NOMO-1 (cell line): Measurements from ENCODE around the gene APBB2.

ENCODE experiments used
- DNase-seq, 2 experiments: peaks; one replicate each; lab custom pipeline; 2025; ENCODE audit not compliant: unreplicated experiment in 2 of 2; lab: John Stamatoyannopoulos, UW

Gene APBB2

DNA sequence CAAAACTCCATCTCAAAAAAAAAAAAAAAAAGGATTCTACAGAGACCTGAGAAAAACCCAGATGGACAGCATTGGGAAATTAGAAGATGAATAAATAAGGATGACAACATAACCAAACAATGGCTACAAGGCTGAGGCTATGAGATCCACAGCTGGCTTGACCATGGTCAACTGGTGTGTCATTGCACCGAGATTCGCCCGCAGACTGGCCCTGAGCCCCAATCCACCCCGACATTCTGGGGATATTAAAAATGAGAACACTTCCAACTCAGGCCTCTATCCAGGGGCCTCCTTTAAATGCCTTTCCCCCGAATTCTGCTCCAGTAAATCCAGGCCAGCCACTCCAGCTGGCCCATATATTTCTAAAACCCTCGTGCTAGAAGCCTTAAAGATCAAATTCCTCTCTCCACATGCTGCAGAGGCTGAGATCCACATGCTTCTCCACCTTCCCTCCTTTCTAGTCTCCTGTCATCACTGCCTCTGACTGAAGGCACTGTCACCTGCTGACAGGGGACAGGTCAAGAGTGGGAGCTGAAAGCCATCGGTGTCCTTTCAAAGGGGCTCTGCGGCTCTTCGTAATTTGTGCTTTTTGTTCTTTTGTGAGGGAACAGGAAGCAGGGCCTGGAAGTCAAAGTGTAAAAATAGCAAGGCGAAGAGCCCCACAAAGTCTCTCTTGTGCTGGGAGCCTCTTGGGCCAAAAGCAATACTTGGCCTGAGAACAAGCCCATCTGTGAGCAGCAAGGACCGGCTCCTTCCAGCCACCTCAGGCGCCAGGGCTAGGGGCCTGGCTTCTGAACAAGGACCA, 260.9 kb downstream of the APBB2 start:
- no peak for DNase-seq

DNA sequence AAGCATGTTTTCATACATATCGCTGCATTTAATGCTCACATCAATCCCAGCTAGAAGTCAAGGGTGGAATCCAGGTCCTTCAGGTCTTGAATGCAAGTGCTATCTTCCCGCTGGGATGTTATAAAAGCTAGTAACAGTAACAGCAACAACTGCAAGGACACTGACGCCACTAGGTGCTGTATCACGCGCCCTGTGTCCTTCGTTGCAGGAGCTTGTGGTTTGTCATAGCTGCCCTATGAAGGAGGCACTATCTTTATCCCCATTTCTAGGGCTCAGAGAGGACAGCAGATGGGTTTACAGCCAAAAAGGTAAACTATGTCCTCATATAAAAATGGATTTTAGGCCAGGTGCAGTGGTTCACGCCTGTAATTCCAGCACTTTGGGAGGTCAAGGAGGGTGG, 261.7 kb downstream of the APBB2 start:
- no peak for DNase-seq

DNA sequence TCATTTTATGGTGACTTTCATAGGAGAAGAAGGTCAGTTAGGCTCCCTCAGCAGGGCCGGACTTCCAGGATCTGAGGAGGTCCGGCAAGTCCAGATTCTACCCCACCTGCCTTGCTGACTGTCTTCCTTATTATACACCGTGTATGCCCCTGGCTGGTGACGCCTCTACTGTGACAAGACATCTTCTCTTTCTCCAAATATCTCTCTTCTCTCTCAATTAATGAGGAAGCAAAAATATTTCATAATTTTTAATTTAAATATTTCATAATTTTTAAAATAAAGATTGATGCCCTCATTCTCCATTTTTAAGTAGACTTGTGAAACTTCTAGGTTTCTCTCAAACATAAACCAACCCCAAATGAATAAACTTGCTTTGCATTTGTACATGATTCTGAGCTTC, 262.1 kb downstream of the APBB2 start:
- no peak for DNase-seq

DNA sequence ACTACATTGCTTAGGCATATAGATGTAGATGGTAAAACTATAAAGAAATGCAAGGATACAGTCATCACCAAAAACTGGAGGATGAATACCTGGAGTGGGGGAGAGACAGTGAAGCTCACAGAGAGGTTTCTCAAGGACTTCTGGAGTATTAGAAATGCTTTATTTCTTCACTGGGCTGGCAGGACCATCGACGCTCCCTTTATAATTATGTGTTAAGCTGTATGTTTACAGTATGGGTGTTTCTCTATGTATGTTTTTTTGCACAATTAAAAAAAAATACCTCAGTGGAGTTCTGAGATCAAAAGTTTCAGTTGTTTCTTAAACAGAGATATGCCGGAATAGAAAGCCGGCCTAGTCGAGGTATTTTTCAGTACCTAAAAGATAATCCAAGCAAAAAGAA, 263.3 kb downstream of the APBB2 start:
- no peak for DNase-seq

DNA sequence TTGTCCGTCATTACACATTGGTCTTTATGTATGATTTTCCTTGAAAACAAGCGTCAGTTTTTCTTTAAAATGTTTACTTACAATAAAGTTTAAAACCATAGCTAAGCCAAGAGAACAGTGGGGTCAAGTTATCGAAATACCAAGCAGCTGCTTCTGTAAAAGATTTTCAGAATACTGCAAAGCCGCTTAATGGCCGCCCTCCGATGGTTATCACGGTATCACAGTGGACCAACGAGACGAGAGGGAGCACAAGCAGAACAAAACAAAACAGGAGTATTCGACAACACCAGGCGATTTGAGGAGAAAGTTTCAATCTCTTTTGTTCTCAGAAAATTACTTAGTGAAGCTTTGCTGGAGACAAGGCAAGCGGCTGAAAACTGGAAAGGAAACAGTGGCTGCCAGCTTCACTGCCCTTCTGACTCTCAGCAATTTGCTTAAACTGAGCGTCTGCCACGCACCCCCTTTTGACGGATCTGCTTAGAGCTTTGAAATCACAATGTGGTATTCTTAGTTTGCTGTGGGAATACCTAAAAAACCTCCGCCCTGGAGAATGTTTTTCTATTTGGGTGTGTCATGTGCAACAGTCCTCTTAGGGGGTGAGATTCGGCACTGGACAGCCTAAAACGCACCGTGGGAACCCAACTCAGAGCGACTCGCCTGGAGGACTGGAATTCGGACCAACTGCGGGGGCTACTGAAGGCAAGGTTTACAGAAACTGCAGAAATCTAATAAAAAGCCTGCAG, 264.8 kb downstream of the APBB2 start:
- DNase-seq: no peak

DNA sequence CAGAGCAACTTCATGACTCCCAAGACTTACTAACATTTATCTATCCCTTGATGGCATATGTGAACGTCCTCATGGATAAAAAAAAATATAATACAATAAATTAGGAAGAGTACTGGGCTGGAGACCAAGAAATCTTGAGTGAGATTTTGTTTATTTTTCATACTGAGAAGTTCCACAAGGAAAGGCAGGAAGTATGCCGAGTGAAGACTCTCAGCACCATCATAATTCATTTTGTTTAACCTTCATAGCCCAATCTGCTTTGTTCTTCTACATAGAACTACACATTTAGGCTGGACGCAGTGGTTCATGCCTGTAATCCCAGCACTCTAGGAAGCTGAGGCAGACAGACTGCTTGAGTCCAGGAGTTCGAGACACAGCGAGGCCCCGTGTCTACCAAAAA, 266.3 kb downstream of the APBB2 start:
- DNase-seq: no peak

DNA sequence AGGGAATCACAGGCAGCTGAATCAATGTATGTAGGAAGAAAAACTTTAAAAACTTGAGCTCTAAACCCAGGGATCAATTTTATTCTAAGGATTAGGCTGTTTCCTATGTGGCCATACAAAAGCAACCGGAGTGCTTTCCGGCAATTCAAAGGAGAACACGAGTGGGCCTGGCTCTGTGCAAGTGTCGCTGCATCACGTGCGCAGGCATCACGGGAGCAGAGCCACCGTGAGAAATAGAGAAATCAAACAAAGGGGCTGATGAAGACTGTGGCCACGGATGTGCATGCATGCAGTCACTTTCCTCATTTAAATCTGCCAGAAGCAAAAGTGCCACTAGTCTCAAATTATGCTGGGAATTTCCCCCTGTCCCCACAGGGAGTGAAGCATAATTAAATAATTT, 267.7 kb downstream of the APBB2 start:
- no peak for DNase-seq

DNA sequence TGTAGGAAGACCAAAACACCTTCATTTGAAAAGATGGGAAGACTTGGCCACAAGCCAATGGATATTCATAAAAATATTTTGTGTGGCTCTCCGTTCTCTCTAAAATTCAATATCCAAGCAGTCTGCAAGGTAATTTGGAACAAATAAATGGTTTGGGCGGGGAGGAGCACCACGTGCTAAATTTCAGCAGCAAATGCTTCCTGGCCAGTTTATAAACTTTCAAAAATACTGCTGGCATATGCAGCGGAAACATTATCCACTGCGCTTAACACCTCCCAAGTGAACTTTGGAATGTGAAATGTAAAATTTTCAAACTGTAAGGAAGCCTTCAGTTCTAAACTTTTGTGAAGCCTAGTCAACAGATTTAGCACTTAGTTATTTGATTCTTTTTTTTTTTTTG, 273.6 kb downstream of the APBB2 start:
- DNase-seq: no peak

DNA sequence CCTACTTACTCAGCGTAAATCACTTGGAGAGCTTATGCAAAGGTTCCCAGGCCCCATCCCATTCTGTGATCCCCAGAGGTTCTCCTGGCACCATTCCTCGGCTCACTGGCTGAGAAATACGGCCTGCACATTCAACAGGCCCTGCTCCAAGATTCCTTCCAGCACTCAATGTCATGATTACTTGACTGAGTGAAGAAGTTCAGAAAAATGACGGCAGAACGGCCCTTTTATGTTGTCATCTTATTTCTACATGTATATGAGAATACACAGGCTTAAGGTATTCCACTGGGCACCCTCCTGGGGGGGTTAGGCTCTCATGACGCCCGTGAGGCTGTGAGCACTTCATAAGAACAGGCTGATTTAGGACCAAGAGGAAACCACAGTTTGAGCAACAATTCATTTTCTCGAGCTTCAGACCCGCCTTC, 274.0 kb downstream of the APBB2 start:
- peak in 1 of 2 experiments; percentile 42 for DNase-seq

DNA sequence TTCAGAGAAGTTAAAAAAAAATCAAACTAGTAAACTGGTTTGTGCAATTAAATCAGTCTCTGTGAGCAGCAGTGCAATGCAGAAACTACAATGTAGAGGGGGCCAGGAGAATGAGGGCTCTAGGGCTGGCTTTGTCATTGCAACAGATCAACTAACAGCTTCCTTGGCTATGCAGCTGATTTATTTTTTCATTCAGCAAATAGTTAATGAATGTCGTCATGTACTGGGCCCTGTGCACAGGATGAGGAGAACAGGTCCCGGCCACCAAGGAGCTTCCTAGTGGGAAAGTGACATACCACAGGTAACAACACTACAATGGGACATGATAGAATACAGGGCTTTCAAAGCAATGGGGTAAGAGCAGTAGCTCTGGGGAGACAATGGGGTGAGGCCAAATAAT, 274.5 kb downstream of the APBB2 start:
- DNase-seq: no peak

DNA sequence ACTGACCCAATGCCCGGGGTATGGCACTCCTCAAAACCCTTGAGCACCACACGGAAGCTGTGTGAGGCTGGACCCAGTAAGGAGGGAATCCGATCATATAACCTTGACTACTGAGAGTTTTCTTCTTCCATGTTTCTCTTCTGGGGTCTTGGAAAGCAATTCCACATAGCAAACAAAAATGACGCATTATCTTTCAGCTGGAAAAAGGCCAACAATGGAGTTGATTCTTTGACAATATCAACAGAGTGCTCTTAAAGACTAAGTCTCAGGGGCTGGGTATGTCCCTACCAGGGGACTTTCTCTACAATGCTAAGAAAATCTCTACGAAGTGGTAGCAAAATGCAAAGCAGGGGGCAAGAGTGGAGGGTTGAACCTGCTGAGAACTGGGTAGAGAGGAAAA, 276.0 kb downstream of the APBB2 start:
- no peak for DNase-seq

DNA sequence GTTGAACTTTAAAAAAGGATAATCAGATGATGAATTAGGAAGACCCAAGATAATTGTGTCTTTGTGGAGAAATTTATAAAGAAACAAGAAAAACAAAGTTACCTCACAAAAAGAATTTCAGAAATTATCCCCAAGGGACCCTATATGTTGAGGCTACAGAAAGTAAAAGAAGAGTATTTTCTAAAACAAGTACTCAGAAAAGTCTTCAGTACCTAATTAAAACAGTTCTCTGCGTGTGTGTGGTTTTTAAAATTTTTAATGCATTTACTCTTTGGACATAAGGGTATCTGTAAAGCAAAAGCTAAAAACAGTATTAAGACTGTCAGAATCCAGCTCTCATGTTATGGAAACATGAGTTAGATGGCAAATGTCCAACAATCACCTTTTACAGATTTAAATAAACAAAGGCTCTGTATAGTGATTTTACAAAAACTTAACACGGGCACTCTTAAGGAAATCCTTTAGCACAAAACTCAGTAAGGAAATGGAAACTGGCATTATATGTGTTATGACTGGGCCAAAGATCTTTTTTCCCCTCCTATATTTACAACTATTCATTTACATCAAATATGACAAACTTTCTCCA, 277.1 kb downstream of the APBB2 start:
- no peak for DNase-seq

DNA sequence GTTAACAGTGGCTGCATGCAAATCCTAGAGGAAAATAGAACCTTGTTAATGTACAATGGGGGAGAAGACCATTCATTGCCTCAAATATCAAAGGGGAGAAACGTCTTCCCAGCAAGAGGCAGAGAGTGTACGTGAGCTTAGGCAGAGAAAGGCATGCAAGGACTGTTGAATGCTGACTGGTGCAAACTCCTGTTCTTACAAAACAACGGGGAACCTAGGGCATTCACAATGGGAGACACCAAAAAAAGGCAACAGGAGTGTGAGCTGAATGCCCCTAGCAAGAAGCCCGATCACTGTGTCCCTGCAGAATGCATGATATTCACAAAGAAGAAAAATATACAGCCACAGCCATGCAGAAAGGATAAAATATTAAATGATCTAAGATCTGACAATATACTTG, 279.7 kb downstream of the APBB2 start:
- no peak for DNase-seq

DNA sequence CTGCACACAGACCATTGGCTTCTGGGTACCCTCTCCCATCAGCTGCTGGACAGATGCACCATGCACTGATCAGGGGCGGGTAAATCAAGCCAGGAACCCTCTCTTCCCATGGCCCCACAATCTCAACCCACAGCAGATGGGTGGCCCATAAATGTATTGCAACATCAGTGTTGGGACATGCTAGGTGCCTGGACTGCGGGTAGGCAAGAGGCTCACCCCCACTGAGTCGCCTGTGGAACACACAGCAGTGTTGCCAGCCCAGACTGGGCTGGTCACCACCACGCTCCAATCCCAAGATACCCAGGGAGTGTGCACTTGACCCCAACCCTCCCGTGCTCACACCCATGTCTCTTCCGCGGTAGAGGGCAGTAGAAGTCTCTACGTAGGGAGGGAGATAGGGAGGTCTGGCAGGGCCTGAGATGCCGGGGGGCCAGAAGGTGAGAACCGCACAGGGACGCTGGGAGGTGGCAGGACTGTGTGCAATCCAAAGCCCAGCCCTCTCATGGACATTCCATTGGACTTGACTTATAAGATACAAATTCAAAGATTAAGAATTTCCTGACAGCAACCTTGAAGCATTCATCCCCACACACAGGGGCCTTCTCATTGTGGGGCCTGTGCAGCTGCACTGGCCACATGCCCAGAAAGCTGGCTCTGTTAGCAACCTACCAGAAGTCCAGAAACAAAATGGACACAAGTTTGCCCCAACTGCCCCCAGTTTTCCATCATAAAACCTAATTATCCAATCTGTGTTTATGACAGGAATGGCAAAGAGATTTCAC, 280.9 kb downstream of the APBB2 start:
- DNase-seq: peak in 1 of 2 experiments; percentile 20

DNA sequence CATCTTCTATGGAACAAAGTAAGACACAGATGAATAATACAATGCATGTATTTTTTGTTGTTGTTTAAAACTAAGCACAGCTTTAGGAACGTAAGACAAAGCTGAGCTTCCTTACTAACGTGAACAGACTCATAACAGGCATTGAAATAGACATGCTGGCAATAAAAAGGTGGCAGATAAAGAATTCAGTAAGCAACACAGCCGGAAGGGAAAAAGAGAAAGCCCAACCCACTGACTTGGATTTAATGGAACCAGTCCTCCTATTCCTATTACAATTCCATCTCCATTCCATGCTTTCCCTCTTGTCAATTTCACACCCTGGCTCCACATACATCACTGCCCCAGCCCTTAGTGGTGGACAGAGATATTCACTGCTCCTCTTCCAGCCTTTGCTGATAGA, 282.5 kb downstream of the APBB2 start:
- no peak for DNase-seq

DNA sequence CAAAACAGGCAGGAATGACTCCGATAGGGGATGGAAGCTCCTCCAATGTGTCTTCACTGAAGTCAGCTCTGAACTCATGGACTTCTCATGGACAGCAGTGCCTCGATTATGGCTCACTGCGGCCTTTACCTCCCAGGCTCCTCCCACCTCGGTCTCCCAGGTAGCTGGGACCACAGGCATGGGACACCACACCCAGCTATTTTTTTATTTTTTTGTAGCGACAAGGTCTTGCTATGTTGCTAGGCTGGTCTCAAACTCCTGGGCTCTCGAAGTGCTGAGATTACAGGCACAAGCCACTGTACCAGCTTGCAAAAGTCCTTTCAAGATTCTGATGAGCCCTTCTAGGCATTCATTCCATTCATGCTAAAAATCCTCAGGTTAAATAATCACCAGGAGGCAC, 283.1 kb downstream of the APBB2 start:
- DNase-seq: no peak

DNA sequence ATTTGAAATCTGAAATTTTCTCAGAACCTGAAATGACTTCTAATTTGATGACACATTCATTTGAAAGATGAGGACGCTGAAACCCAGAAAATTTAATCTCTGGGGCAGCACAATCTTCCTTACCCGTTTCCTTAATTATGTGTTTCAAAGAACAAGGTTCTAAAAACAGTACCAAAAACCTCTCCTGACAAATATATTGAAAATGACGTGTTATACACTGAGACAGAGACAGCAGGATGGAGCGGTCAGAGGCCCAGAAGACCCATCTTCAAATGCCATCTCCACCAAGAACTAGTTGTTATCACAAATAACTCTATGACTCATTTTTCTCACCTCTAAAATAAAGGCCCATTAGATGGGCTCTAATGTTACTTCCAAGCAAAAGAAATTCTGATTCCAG, 287.3 kb downstream of the APBB2 start:
- no peak for DNase-seq

DNA sequence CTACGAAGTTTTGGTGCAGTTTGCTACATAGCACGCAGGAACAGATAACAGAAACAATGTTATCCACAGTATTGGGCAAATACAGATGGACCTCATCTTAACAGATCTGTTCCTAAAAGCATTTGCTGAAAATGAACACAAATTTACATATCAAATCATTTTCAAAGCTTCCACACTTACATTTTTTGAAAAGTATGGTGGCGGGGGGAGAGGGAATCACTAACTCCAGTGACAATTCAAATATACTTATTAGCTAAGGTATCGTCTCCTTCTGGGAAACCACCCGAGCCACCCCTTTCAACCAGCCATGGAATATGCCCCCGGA, 289.6 kb downstream of the APBB2 start:
- no peak for DNase-seq

DNA sequence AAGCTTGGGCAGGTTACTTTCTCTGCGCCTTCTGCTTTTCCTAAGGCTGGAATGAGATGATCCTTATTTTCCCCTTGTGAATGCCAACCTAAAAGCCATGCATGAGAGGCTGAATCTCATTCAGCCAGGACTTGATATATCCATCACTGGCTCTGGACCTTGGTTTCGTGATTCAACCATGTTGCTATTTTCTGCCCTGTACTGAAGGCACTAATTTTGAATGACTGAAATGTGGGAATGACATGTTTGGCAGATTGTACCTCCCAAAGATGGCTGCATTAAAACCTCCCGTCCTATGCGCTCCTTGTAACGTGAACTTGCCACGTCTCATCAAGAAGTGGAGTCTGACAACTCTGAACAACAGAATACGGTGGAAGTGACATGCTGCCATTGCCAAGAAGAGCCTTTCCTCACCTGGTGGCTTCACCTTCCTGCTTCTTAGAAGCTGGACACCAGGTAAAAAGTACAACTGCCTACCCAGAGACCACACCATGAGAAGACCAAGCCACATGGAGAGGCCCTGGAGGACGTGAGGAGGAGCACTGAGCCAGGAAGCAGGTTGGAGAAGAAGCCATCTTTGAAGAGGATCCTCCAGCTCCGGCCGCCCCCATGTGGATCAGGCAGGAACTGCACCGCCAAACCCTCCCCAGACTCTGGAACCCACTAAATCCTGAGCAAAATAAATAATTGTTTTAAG, 290.1 kb downstream of the APBB2 start:
- peak; percentile 31 to 52 for DNase-seq

DNA sequence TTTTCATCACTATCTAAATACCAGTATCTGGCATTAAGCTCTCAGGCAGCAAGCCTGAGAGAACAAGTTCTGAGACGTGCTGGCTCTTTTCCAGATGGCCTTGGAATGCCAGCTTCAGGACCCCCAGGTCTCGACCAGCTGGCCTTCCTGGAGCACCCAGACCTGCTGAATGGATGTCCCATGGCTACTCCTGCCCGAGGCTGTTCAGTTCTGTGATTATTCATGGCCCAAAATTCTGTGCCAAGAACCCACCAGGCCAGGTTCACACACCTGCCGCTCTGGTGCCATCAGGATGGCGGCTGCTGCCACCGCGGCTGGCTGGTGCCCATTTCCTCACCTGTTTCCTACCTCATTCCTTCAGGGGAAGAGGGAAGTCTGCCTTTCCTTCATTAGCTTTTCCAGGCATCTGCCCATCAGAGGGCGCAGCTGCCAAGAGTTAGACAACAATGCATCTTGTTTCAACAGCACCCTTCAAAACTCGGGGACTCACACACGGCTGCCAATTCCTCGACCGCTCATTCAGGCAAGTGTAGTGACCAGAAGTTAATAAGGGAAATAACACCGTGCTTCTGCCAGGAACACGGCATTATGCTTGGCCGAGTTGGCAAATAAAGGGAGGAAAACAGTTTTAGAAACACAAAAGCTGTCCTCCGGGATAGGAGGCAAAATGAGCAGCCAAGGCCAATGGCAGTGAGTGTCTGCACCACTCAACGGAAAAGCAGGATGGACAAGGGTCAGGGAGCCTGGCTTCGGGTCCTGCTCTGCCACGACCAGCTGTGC, 290.8 kb downstream of the APBB2 start:
- no peak for DNase-seq
